ENCODE data around the gene PTPN21. TPM values are rescaled to one million over a fixed set of nuclear protein-coding genes. Genes with fewer than 3 reads are reported as not detected.

PTPN21 gene
- total and polyA plus RNA-seq, 9 of the 15 experiments (the other 6 are each of a cell fraction or from before 2014, with no cell fraction given) = 0.06 to 1.9 (median 0.94) TPM

GRCh38 chr14:88468406-88468805 lies 86.4 kb downstream of the PTPN21 start (continued):
- TF ChIP-seq RERE (CRISPR knock-in tag; IDR thresholded peaks at IDR 0.05; ENCODE audit: borderline replicate concordance) (no peak), BRF1 (IDR thresholded peaks at IDR 0.05; ENCODE audit: borderline replicate concordance, extremely low read depth, insufficient read length) (no peak), AFF1 (IDR thresholded peaks at IDR 0.05; ENCODE audit: low read depth in 1 of 2, partially characterized antibody in 2 of 2) (no peak), NCOA4 (IDR thresholded peaks at IDR 0.05; ENCODE audit: partially characterized antibody) (no peak), XRCC4 (IDR thresholded peaks at IDR 0.05; ENCODE audit: extremely low read depth, insufficient read depth, insufficient read length) (no peak), SNIP1 (IDR thresholded peaks at IDR 0.05; ENCODE audit: low read depth) (no peak), HDGF (IDR thresholded peaks at IDR 0.05) (no peak), AFF4 (CRISPR knock-in tag; IDR thresholded peaks at IDR 0.05) (no peak), ZNF263 (CRISPR knock-in tag; IDR thresholded peaks at IDR 0.05; ENCODE audit: borderline replicate concordance) (no peak)
